Measurements from ENCODE around the gene TSPOAP1.

GRCh38 chr17:58264407-58265103 is 64.0 kb downstream of the TSPOAP1 start:
- TF ChIP-seq CTCF (IDR thresholded peaks at IDR 0.05) (no peak), POLR2A (IDR thresholded peaks at IDR 0.05) (no peak), EP300 (IDR thresholded peaks at IDR 0.05) (no peak)
